DOHH2 (cell line): ENCODE data around the gene GMDS.

ENCODE experiments used
- H3F3A ChIP-seq: fragments of 200-600 bp; sonication (generic), shearing (Covaris generic); 2 replicates; pipeline ENCODE4 v1.6.0; 2016; ENCODE audit warnings: antibody characterized with exemption, mild to moderate bottlenecking; ENCODE audit not compliant: control insufficient read depth, insufficient read depth
- H3K27ac ChIP-seq: fragments of 200-600 bp; sonication (generic); 2 replicates; pipeline ENCODE4 v1.5.1; 2014; ENCODE audit warnings: low read depth, mild to moderate bottlenecking, low read length, moderate library complexity
- H3K27me3 ChIP-seq: fragments of 200-600 bp; sonication (generic); 2 replicates; pipeline ENCODE4 v1.6.1; 2014; ENCODE audit warnings: mild to moderate bottlenecking, low read length, mixed read lengths; ENCODE audit not compliant: control insufficient read depth
- H3K36me3 ChIP-seq: fragments of 200-600 bp; sonication (generic); 2 replicates; pipeline ENCODE4 v1.6.1; 2014; ENCODE audit warnings: mild to moderate bottlenecking, low read length, moderate library complexity, mixed read lengths; ENCODE audit not compliant: control insufficient read depth
- H3K4me1 ChIP-seq: fragments of 200-600 bp; sonication (generic); 2 replicates; pipeline ENCODE4 v1.6.1; 2014; ENCODE audit warnings: mild to moderate bottlenecking, low read length, mixed read lengths; ENCODE audit not compliant: control insufficient read depth
- H3K4me2 ChIP-seq: fragments of 200-600 bp; sonication (generic); 2 replicates; pipeline ENCODE4 v1.6.0; 2014; ENCODE audit warnings: mild to moderate bottlenecking, low read length, moderate library complexity
- H3K4me3 ChIP-seq: fragments of 200-600 bp; sonication (generic); 2 replicates; pipeline ENCODE4 v1.5.1; 2014; ENCODE audit warnings: mild to moderate bottlenecking, low read length, mixed read lengths
- H3K79me2 ChIP-seq: fragments of 200-600 bp; sonication (generic); 2 replicates; pipeline ENCODE4 v1.6.1; 2014; ENCODE audit warnings: mild to moderate bottlenecking, low read length, mixed read lengths; ENCODE audit not compliant: control insufficient read depth
- H3K9me2 ChIP-seq: fragments of 200-600 bp; sonication (generic); replicated peaks from 2 replicates; pipeline ENCODE4 v1.6.1; 2014; ENCODE audit warnings: mild to moderate bottlenecking, low read length, mixed read lengths; ENCODE audit not compliant: control insufficient read depth
- H3K9me3 ChIP-seq: fragments of 200-600 bp; sonication (generic); 2 replicates; pipeline ENCODE4 v1.6.1; 2014; ENCODE audit warnings: antibody characterized with exemption, low read length, mixed read lengths; ENCODE audit not compliant: control insufficient read depth, insufficient read depth
- H4K20me1 ChIP-seq: fragments of 200-600 bp; sonication (generic); 2 replicates; pipeline ENCODE4 v1.6.0; 2014; ENCODE audit warnings: low read depth, mild to moderate bottlenecking, antibody characterized with exemption, low read length, moderate library complexity; ENCODE audit not compliant: control insufficient read depth, insufficient read depth
- EZH2phosphoT487 ChIP-seq: fragments of 200-600 bp; sonication (generic); IDR thresholded peaks from 2 replicates; pipeline ENCODE4 v1.6.1; 2017; ENCODE audit warnings: borderline replicate concordance, mild to moderate bottlenecking, antibody characterized with exemption, low read length, moderate library complexity, mixed read lengths
- TF ChIP-seq, protein P1 (sequence below): fragments of 200-600 bp; sonication (generic); IDR thresholded peaks from one replicate; pipeline ENCODE4 v1.5.1; 2014; ENCODE audit warnings: antibody characterized with exemption, mild to moderate bottlenecking, low read depth, low read length; ENCODE audit not compliant: poor library complexity, severe bottlenecking

The GMDS gene

DNA sequence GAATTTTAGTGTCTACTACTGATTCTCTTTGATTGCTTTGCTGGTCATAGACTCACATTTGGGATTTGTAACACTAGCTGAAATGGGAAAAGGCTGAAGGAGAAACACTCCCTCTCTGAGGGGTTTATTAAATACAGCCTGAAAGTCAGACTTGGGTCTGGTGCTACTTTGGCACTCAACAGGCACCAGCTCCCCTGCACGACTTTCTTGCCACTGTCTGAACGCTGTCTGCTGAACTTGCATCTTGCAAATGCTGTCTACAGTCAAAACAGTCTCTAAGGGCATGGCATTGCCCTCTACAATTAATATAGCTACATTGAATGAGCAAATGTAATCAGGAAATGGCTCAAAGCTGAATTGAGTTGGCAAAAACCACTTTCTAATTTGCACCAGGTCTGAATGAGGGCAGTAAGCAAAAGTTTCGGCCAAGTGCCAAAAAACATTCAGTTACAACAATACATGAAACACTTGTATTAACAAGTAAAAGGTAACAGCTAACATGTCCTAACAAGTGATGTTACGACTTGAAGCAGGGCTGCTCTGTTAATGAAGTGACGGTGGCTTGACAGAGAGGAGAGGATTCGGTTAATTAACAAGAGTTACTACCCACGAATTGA is 516.2 kb downstream of the GMDS start:
- no peaks in the 10 kb centered on the region for H3F3A ChIP-seq
- peaks cover 32% of the 10 kb centered on the region for H3K4me1 ChIP-seq
- peaks cover 56% of the 10 kb centered on the region for H3K79me2 ChIP-seq
- H3K27me3 ChIP-seq, result no peaks in the 10 kb centered on the region
- TF ChIP-seq, protein P1, sequence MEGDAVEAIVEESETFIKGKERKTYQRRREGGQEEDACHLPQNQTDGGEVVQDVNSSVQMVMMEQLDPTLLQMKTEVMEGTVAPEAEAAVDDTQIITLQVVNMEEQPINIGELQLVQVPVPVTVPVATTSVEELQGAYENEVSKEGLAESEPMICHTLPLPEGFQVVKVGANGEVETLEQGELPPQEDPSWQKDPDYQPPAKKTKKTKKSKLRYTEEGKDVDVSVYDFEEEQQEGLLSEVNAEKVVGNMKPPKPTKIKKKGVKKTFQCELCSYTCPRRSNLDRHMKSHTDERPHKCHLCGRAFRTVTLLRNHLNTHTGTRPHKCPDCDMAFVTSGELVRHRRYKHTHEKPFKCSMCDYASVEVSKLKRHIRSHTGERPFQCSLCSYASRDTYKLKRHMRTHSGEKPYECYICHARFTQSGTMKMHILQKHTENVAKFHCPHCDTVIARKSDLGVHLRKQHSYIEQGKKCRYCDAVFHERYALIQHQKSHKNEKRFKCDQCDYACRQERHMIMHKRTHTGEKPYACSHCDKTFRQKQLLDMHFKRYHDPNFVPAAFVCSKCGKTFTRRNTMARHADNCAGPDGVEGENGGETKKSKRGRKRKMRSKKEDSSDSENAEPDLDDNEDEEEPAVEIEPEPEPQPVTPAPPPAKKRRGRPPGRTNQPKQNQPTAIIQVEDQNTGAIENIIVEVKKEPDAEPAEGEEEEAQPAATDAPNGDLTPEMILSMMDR, result no peak
- TF ChIP-seq EZH2phosphoT487, result no peak
- no peak overlapping the region for H3K4me2 ChIP-seq
- H3K4me3 ChIP-seq, result no peak overlapping the region
- H3K9me2 ChIP-seq, result no peaks in the 10 kb centered on the region
- H3K36me3 ChIP-seq, result peaks cover 26% of the 10 kb centered on the region
- no peak overlapping the region for H3K27ac ChIP-seq
- no peaks in the 10 kb centered on the region for H4K20me1 ChIP-seq
- H3K9me3 ChIP-seq, result no peaks in the 10 kb centered on the region

DNA sequence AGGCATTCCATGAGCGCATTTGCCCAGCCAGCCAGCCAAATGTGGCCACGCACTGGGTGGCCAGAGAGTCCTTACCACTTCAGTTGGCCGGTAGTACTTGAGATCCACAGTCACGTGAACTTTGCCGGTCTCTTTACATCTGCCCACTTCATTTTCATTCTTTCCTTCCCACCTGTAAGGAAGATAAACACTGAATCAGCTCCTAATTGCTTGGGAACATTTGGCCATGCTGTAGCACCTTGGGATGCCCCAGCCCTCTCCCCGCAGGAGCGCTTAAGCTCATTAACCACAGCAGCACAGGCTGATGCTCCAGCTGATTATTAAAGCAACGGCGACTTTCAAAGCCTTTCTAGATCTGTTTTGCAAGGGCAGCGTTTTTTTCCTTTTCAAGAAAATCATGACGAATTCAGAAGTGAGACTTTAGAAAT is 519.0 kb downstream of the GMDS start:
- peaks cover 27% of the 10 kb centered on the region for H3K4me1 ChIP-seq
- H4K20me1 ChIP-seq, result no peaks in the 10 kb centered on the region
- TF ChIP-seq EZH2phosphoT487, result no peak
- TF ChIP-seq, protein P1, result no peak
- H3K27ac ChIP-seq, result no peak overlapping the region
- H3K27me3 ChIP-seq, result no peaks in the 10 kb centered on the region
- no peaks in the 10 kb centered on the region for H3K9me2 ChIP-seq
- H3K4me2 ChIP-seq, result no peak overlapping the region
- peaks cover 33% of the 10 kb centered on the region for H3K79me2 ChIP-seq
- H3K36me3 ChIP-seq, result peaks cover 38% of the 10 kb centered on the region
- H3K4me3 ChIP-seq, result no peak overlapping the region
- H3K9me3 ChIP-seq, result no peaks in the 10 kb centered on the region
- H3F3A ChIP-seq, result no peaks in the 10 kb centered on the region

DNA sequence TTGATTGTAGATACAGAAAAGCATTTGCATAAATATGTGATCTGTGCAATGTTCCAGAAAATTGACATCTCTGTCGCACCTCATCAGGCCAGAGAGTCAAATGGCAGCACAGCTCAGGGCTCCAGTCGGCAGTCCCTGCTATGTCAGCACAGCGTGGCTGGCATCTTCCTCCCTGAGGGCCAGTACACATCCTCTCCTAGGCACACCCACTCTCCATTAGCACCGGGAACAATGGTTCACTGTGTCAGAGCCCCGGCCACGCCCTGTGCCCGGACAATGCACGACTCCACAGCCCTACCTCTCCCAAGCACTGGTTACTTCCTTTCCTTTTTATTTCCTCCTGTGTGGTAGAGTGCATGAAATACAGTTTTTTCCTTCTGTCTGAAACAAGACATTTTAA is 520.8 kb downstream of the GMDS start:
- no peaks in the 10 kb centered on the region for H4K20me1 ChIP-seq
- no peak for TF ChIP-seq EZH2phosphoT487
- TF ChIP-seq, protein P1, result no peak
- no peak overlapping the region for H3K4me3 ChIP-seq
- peaks cover 16% of the 10 kb centered on the region for H3K79me2 ChIP-seq
- no peaks in the 10 kb centered on the region for H3K27me3 ChIP-seq
- no peaks in the 10 kb centered on the region for H3K9me3 ChIP-seq
- H3K27ac ChIP-seq, result no peak overlapping the region
- no peaks in the 10 kb centered on the region for H3F3A ChIP-seq
- H3K4me1 ChIP-seq, result peaks cover 20% of the 10 kb centered on the region
- no peaks in the 10 kb centered on the region for H3K9me2 ChIP-seq
- no peak overlapping the region for H3K4me2 ChIP-seq
- peaks cover 38% of the 10 kb centered on the region for H3K36me3 ChIP-seq
